Measurements from ENCODE around the gene EXOC5. TPM values are rescaled to one million over a fixed set of nuclear protein-coding genes. Genes with fewer than 3 reads are reported as not detected.

EXOC5 gene
- total RNA-seq, 6 experiments from 2014 or later, result 20.7 to 34.5 (median 24.6) TPM

DNA sequence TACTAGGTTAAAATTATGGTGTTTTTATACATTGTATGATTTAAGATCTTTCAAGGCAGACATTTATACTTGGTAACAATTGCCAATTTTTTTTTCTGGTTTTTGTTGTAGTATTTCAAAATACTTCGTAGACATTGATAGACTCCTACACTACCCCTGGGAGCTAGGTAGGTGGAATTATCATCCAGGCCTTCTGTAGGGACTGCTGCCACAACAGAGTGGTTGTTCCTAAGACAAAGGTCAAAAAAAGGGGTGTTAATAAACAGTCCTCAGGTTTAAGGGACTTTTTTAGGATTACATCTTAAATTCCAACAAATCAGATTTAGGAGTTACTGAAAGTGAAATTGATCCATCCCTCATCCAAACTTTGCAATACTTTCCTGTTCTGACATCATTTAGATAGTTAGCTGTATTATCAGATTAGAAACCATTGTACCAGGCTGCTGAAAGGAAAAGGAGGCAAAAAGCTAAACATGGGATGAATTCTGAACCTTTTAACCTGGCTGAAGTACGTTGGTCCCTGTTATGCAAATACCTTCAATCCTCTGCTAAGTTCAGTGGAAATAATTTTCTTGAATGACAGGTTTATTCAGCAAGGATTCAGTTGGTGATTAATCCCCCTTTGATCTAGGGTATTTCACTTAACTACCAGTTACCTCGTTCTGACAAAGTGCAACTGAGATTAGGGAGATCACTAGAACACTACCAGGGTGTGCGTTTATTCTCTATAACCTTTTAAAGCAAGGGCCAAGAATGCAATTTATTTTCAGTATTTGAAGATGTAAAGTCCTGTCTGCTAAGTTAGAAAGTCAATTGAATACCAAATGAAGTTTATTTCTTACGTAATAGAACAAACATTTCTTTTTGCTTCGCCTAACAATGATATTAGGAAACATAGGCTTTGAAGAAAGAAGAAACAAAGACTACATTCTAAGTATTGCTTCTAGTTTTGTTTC, 23.3 kb upstream of the EXOC5 start:
- Histone ChIP-seq H3K36me3 (peaks cover 0 to 18% (median 0%) of the 10 kb centered on the region in 4 donors), H3K4me3 (no peak overlapping the region), H3K4me1 (no peaks in the 10 kb centered on the region), H3K27me3 (no peaks in the 10 kb centered on the region), H3K9me3 (no peaks in the 10 kb centered on the region), H3K27ac (no peak overlapping the region)
- no peak for TF ChIP-seq POLR2A (IDR thresholded peaks at IDR 0.05)
- TF ChIP-seq, protein P1, sequence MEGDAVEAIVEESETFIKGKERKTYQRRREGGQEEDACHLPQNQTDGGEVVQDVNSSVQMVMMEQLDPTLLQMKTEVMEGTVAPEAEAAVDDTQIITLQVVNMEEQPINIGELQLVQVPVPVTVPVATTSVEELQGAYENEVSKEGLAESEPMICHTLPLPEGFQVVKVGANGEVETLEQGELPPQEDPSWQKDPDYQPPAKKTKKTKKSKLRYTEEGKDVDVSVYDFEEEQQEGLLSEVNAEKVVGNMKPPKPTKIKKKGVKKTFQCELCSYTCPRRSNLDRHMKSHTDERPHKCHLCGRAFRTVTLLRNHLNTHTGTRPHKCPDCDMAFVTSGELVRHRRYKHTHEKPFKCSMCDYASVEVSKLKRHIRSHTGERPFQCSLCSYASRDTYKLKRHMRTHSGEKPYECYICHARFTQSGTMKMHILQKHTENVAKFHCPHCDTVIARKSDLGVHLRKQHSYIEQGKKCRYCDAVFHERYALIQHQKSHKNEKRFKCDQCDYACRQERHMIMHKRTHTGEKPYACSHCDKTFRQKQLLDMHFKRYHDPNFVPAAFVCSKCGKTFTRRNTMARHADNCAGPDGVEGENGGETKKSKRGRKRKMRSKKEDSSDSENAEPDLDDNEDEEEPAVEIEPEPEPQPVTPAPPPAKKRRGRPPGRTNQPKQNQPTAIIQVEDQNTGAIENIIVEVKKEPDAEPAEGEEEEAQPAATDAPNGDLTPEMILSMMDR (IDR thresholded peaks at IDR 0.05), result no peak
- 21% methylated on average over 6 of the region's 6 CpGs for WGBS (ENCODE audit: insufficient coverage, low coverage, low lambda C conversion rate, missing lambda C conversion rate)
- intact Hi-C loops (cut with DNase I), result no loop called here
- ATAC-seq (peak in 3 of 4 donors; percentile 29 to 58 (median 34)), DNase-seq (no peak)

DNA sequence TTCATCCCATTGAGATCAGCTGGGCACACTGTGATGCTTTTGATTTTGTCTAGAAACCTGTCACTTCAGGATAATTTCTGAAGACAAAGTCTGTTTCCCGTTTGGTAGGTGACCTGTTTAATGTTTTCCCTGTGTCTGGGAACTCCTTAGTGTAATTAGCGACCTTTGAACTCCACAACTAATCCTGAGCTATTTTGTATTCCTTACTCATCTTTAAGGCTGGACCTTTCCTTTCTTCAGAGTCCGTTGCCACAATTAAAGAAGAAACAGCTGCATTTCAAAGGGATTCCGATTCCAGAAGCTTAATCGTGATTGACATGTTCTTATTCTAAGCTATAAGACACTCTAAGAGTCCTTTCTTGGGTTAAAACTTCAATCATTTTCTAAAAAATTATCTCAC, 22.0 kb upstream of the EXOC5 start:
- peaks cover 0 to 22% (median 5%) of the 10 kb centered on the region in 4 donors for H3K36me3 ChIP-seq
- H3K4me3 ChIP-seq, result no peak overlapping the region
- DNase-seq, result no peak
- no peak overlapping the region for H3K27ac ChIP-seq
- ATAC-seq, result no peak
- 78% methylated on average over 5 of the region's 5 CpGs for WGBS (ENCODE audit: insufficient coverage, low coverage, low lambda C conversion rate, missing lambda C conversion rate)
- TF ChIP-seq, protein P1 (IDR thresholded peaks at IDR 0.05), result no peak
- TF ChIP-seq POLR2A (IDR thresholded peaks at IDR 0.05), result no peak
- H3K4me1 ChIP-seq, result no peaks in the 10 kb centered on the region
- intact Hi-C loops (cut with DNase I), result no loop called here
- no peaks in the 10 kb centered on the region for H3K9me3 ChIP-seq
- no peaks in the 10 kb centered on the region for H3K27me3 ChIP-seq

DNA sequence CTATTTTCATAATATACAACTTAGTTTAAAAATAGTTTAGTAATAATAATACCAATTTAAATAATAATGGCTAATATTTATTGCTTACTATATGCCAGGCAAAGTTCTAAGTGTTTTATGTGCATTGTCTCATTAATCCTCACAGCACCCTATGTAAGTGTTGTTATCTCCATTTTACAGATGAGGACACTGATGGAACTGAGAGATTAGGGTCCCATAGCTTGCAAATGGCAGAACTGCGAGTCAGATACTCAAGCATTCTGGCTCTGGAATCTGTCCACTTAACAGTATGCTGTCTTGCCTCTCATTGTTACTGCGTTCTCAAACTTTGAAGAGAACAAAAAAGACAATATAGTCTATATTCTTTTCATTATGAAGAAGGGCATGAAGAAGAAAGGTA, 19.0 kb upstream of the EXOC5 start:
- intact Hi-C loops (cut with DNase I), result no loop called here
- Histone ChIP-seq H3K4me1 (no peaks in the 10 kb centered on the region), H3K27me3 (no peaks in the 10 kb centered on the region), H3K4me3 (no peak overlapping the region), H3K9me3 (no peaks in the 10 kb centered on the region), H3K27ac (no peak overlapping the region), H3K36me3 (peaks cover 0 to 22% (median 11%) of the 10 kb centered on the region in 4 donors)
- WGBS (ENCODE audit: insufficient coverage, low coverage, low lambda C conversion rate, missing lambda C conversion rate), result 80% methylated on average over 2 of the region's 2 CpGs
- no peak for DNase-seq
- no peak for TF ChIP-seq POLR2A (IDR thresholded peaks at IDR 0.05)
- TF ChIP-seq, protein P1 (IDR thresholded peaks at IDR 0.05), result no peak
- ATAC-seq, result no peak

DNA sequence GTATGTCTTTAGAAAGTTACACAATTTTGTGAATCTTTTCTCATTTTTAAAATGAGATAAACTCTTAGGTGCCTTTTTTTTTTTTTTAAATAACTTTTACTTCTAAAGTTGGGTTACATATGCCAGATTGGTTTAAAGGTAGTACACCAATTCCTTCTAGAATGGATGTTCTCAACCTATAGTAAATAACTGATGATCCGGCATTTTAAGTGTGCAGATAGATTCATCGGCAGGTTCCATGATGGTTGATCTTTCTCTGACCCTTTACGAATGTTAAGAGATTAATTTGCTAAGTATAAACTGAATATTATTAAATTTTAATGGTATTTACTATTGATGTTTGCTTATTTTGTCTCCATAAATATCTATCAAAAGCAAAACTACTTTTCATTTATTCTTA, 8.4 kb upstream of the EXOC5 start:
- no peaks in the 10 kb centered on the region for H3K9me3 ChIP-seq
- intact Hi-C loops (cut with DNase I), result no loop called here
- H3K4me1 ChIP-seq, result peaks cover 0 to 3% (median 0%) of the 10 kb centered on the region in 4 donors
- TF ChIP-seq POLR2A (IDR thresholded peaks at IDR 0.05), result no peak
- TF ChIP-seq, protein P1 (IDR thresholded peaks at IDR 0.05), result no peak
- H3K27me3 ChIP-seq, result no peaks in the 10 kb centered on the region
- no peak for DNase-seq
- no peak overlapping the region for H3K4me3 ChIP-seq
- 88% methylated on average over 3 of the region's 3 CpGs for WGBS (ENCODE audit: insufficient coverage, low coverage, low lambda C conversion rate, missing lambda C conversion rate)
- ATAC-seq, result no peak
- H3K27ac ChIP-seq, result no peak overlapping the region
- H3K36me3 ChIP-seq, result peaks cover 0 to 18% (median 0%) of the 10 kb centered on the region in 4 donors
